IMR-90 (cell line): Measurements from ENCODE around the gene WNT4.

ENCODE experiments used
- FOS ChIP-seq: fragments of 150-350 bp; IDR thresholded peaks from 2 replicates; pipeline ENCODE4 v1.6.1; 2016; ENCODE audit warnings: low read depth, low read length
- MAFK ChIP-seq: IDR thresholded peaks from 2 replicates; pipeline ENCODE4 v1.6.1; 2012; ENCODE audit warnings: low read depth, low read length, improper control_type of control experiment
- RCOR1 ChIP-seq: IDR thresholded peaks from 2 replicates; pipeline ENCODE4 v1.6.1; 2012; ENCODE audit warnings: mild to moderate bottlenecking, low read length, improper control_type of control experiment; ENCODE audit not compliant: insufficient replicate concordance
- TF ChIP-seq, protein P1 (sequence below): fragments of 150-350 bp; IDR thresholded peaks from 2 replicates; pipeline ENCODE4 v1.6.1; 2016; ENCODE audit warnings: low read depth, mild to moderate bottlenecking, low read length, moderate library complexity, borderline replicate concordance
- TF ChIP-seq, protein P2 (sequence below): conservative IDR thresholded peaks from 2 replicates; pipeline ENCODE4 v1.5.1; 2012; ENCODE audit warnings: mild to moderate bottlenecking, low read depth, low read length, improper control_type of control experiment

DNA sequence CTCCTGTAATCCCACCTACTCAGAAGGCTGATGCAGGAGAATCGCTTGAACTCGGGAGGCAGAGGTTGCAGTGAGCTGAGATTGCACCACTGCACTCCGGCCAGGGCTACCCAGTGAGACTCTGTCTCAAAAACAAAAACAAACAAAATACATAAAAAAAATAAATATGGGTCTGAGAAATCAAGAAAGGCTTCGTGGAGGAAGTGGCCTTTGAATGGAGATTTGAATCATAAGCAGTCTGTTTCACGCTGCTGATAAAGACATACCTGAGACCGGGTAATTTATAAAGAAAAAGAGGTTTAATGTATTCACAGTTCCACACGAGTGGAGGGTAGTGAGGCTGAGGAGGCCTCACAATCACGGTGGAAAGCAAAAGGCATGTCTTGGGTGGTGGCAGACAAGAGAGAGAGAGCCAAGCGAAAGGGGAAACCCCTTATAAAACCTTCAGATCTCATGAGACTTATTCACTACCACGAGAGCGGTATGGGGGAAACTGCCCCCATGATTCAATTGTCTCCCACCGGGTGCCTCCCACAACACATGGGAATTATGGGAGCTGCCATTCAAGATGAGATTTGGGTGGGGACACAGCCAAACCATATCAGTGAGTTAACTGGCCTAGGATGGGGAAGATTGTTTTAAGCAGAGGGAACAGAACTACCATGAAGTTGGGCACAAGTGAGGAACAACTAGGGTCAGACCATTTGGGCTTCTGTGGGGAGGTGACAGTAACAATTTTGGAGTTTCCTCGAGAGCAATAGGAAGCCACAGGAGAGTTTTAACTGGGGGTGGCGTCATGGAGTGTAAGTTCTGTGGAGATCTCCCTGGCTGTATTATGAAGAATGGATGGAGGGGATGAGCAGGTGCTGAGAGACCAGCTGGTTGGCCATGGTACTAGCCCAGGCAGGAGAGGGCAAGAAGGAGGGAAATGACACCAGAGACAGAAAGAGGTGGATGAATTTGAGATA, 22.2 kb upstream of the WNT4 start:
- TF ChIP-seq, protein P1, sequence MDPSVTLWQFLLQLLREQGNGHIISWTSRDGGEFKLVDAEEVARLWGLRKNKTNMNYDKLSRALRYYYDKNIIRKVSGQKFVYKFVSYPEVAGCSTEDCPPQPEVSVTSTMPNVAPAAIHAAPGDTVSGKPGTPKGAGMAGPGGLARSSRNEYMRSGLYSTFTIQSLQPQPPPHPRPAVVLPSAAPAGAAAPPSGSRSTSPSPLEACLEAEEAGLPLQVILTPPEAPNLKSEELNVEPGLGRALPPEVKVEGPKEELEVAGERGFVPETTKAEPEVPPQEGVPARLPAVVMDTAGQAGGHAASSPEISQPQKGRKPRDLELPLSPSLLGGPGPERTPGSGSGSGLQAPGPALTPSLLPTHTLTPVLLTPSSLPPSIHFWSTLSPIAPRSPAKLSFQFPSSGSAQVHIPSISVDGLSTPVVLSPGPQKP: no peak
- TF ChIP-seq FOS (no peak), MAFK (no peak), RCOR1 (no peak)
- TF ChIP-seq, protein P2, sequence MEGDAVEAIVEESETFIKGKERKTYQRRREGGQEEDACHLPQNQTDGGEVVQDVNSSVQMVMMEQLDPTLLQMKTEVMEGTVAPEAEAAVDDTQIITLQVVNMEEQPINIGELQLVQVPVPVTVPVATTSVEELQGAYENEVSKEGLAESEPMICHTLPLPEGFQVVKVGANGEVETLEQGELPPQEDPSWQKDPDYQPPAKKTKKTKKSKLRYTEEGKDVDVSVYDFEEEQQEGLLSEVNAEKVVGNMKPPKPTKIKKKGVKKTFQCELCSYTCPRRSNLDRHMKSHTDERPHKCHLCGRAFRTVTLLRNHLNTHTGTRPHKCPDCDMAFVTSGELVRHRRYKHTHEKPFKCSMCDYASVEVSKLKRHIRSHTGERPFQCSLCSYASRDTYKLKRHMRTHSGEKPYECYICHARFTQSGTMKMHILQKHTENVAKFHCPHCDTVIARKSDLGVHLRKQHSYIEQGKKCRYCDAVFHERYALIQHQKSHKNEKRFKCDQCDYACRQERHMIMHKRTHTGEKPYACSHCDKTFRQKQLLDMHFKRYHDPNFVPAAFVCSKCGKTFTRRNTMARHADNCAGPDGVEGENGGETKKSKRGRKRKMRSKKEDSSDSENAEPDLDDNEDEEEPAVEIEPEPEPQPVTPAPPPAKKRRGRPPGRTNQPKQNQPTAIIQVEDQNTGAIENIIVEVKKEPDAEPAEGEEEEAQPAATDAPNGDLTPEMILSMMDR: no peak
